B cell (primary cell): ENCODE results near the gene CMTR1.

Source experiments
- EZH2 ChIP-seq: IDR thresholded peaks from 2 replicates; pipeline ENCODE4 v1.6.1; 2012; ENCODE audit warnings: borderline replicate concordance, low read depth, mild to moderate bottlenecking, moderate library complexity, low read length; ENCODE audit not compliant: insufficient read depth, poor library complexity, severe bottlenecking
- TF ChIP-seq, protein P1 (sequence below): fragments of 200-600 bp; IDR thresholded peaks from one replicate; pipeline ENCODE4 v1.8.0; 2022; ENCODE audit warnings: antibody characterized with exemption, mild to moderate bottlenecking

DNA sequence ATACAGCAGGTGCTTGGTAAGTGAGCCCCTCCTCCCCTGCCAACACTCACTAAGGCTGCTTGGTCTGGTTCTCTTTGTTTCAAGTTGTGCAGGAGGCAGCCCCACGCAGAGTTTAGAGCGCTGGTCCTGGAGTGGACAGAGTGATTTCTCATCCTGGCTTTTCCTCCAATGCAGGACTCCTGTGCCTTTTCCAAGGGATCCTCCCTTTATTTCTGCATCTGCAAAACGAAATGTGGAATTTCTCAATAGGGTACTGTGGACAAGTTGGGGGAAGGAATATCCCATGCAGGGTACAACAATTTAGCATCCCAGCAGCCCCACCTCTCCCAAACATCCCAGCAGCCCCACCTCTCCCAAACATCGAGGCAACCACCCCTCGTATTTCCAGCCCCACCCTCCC, 97.3 kb downstream of the CMTR1 start:
- TF ChIP-seq, protein P1, sequence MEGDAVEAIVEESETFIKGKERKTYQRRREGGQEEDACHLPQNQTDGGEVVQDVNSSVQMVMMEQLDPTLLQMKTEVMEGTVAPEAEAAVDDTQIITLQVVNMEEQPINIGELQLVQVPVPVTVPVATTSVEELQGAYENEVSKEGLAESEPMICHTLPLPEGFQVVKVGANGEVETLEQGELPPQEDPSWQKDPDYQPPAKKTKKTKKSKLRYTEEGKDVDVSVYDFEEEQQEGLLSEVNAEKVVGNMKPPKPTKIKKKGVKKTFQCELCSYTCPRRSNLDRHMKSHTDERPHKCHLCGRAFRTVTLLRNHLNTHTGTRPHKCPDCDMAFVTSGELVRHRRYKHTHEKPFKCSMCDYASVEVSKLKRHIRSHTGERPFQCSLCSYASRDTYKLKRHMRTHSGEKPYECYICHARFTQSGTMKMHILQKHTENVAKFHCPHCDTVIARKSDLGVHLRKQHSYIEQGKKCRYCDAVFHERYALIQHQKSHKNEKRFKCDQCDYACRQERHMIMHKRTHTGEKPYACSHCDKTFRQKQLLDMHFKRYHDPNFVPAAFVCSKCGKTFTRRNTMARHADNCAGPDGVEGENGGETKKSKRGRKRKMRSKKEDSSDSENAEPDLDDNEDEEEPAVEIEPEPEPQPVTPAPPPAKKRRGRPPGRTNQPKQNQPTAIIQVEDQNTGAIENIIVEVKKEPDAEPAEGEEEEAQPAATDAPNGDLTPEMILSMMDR = no peak
- TF ChIP-seq EZH2 = no peak
